Psoas muscle (tissue), 8 donors: ENCODE results near the gene ACOXL. TPM values are rescaled to one million over a fixed set of nuclear protein-coding genes. Genes with fewer than 3 reads are reported as not detected.

Source experiments
- ATAC-seq, 4 donors: fragments of 200-7000 bp; cut with Tn5 transposase; one replicate each; pipeline ENCODE4 v1.9.1; 2020; ENCODE audit warnings: moderate library complexity in 3 of 4, mild to moderate bottlenecking in 2 of 4
- DNase-seq, 2 donors: peaks; one replicate each; pipeline ENCODE4 v3.0.0-alpha.2; 2020
- H3K27ac ChIP-seq: fragments of 200-600 bp; one replicate; pipeline ENCODE4 v1.8.0; 2022
- H3K27me3 ChIP-seq, 3 donors: fragments of 200-600 bp in 1 of 3; one replicate each; pipeline versions ENCODE4 v1.6.1 to v1.8.0; 2013 to 2022; ENCODE audit warnings: low read length in 2 of 3, mild to moderate bottlenecking in 2 of 3, moderate library complexity in 1 of 3; ENCODE audit not compliant: insufficient read depth in 3 of 3
- H3K36me3 ChIP-seq, 2 donors: fragments of 200-600 bp in 1 of 2; one replicate each; pipeline versions ENCODE4 v1.6.1 to v1.8.0; 2013 to 2022; ENCODE audit warnings: low read depth in 1 of 2, mild to moderate bottlenecking in 1 of 2, moderate library complexity in 1 of 2; ENCODE audit not compliant: insufficient read depth in 1 of 2
- H3K4me1 ChIP-seq: fragments of 200-600 bp; one replicate; pipeline ENCODE4 v1.8.0; 2022
- H3K4me3 ChIP-seq: fragments of 200-600 bp; one replicate; pipeline ENCODE4 v1.8.0; 2022; ENCODE audit warnings: mild to moderate bottlenecking
- H3K9me3 ChIP-seq: fragments of 200-600 bp; one replicate; pipeline ENCODE4 v1.8.0; 2022
- CTCF ChIP-seq: fragments of 200-600 bp; IDR thresholded peaks from one replicate; pipeline ENCODE4 v1.8.0; 2022; ENCODE audit warnings: antibody characterized with exemption
- WGBS, 3 donors: extraction: QIAGEN DNeasy Blood & Tissue Kit; methylation state at CpG; one replicate each; pipeline versions ENCODE4 v1.1.6 to v1.1.7; 2013; 5-methylcytosine and 5-hydroxymethylcytosine counted together
- intact Hi-C, 2 donors: fragments of 100-400 bp; cut with DNase I; formaldehyde crosslinking; loops; one replicate each; pipeline versions ENCODE4 v1.11.0 to v1.14.2; 2022
- polyA plus RNA-seq, 3 donors: library from polyadenylated mRNA; stranded (reverse); fragments of 200-250 nt; gene quantifications; one replicate each; pipeline ENCODE4 v1.2.3, GENCODE V29; 2013
- total RNA-seq, 4 donors: library from RNA; stranded (reverse); fragmentation: NEBNext Ultra II Directional in 2 of 4; extraction: Animal tissue kit (Norgen Biotek cat#: 25700) in 2 of 4; gene quantifications; one replicate each; pipeline versions ENCODE4 v1.2.1 to v1.2.4, GENCODE V29; 2021 to 2023
- donor health status: healthy with polysubstance abuse.
- donor health status: DM: no; HTN: no; CAD: no; lungs with moderate emphysema.
- donor health status: Bipolar disorder and iron deficiency.
- donor health status: healthy.
- donor health status: DM: yes; HTN: yes; CAD: no.
- donor health status: DM: no; HTN: no; CAD: no.
- donor health status: DM: no; HTN: no; CAD: no.
- donor health status: DM: yes; HTN: yes; CAD: no.

Gene ACOXL
- total and polyA plus RNA-seq, 7 donors: 0.01 TPM; not detected in 6

- no peak for TF ChIP-seq CTCF
- intact Hi-C loops: loop anchor here in 1 of 2 donors (10.0 kb wide), 1 partner anchor 306 kb away; the partner anchor contains the start of gene BCL2L11
- 57 to 68% (median 60%) methylated on average over 8 of the region's 8 CpGs for WGBS, 3 donors
Measured at GRCh38 chr2:110818767-110819481, 86.6 kb downstream of the ACOXL start.

GRCh38 chr2:110819711-110820110, 87.3 kb downstream of the ACOXL start:
- no peak for TF ChIP-seq CTCF
- intact Hi-C loops: loop anchor here in 1 of 2 donors (10.0 kb wide), 1 partner anchor 305 kb away; the partner anchor contains the start of gene BCL2L11
- no peak overlapping the region for H3K4me3 ChIP-seq
- no peak for DNase-seq
- peaks cover 8% of the 10 kb centered on the region for H3K9me3 ChIP-seq
- no peak for ATAC-seq
- H3K27ac ChIP-seq: no peak overlapping the region
- H3K36me3 ChIP-seq: no peaks in the 10 kb centered on the region
- 80 to 86% (median 84%) methylated on average over 3 of the region's 3 CpGs for WGBS, 3 donors
- H3K27me3 ChIP-seq: no peaks in the 10 kb centered on the region
- H3K4me1 ChIP-seq: peaks cover 18% of the 10 kb centered on the region

More at GRCh38 chr2:110818767-110819481, 86.6 kb downstream of the ACOXL start:
- no peaks in the 10 kb centered on the region for H3K27me3 ChIP-seq
- no peak for ATAC-seq
- peaks cover 18% of the 10 kb centered on the region for H3K4me1 ChIP-seq
- no peaks in the 10 kb centered on the region for H3K36me3 ChIP-seq
- DNase-seq: no peak
- no peak overlapping the region for H3K4me3 ChIP-seq
- H3K27ac ChIP-seq: no peak overlapping the region
- no peaks in the 10 kb centered on the region for H3K9me3 ChIP-seq

DNA sequence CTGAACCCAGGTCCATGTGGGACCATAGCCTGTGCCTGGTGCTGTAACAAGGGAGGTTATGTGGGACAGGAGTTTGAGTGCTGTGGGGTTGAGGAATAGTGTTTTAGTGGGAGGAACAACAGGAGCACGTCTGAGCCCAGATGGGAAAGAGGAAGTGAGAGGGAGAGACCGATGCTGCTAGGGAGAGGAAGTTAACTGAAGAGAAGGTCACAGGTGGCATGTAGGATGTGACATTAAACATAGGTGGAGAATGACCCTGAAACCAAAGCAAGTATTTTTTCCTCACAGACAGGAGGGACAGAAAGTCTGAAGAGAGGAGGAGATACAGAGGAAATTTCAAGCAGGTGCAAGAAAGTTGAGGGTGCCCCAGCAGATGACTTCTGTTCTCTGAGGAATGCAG, 87.8 kb downstream of the ACOXL start:
- no peak for DNase-seq
- TF ChIP-seq CTCF: no peak
- intact Hi-C loops: no loop called here
- ATAC-seq: no peak
- Histone ChIP-seq H3K36me3 (no peaks in the 10 kb centered on the region), H3K27ac (no peak overlapping the region), H3K27me3 (no peaks in the 10 kb centered on the region), H3K4me3 (no peak overlapping the region), H3K9me3 (peaks cover 10% of the 10 kb centered on the region), H3K4me1 (peaks cover 18% of the 10 kb centered on the region)
- 63 to 69% (median 67%) methylated on average over 2 of the region's 2 CpGs for WGBS, 3 donors

DNA sequence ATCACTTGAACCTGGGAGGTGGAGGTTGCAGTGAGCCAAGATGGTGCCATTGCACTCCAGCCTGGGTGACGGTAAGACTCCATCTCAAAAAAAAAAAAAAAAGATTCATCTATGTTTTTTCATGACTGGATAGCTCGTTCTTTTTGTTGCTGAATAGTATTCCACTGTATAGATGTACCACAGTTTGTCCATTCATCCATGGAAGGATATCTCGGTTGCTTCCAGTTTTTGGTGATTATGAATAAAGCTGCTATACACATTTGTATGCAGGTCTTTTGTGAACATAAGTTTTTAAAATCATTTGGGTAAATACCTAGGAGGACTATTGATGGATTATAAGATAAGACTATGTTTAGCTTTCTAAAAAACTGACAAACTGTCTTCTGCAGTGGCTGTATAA, 90.8 kb downstream of the ACOXL start:
- Histone ChIP-seq H3K4me3 (no peak overlapping the region), H3K4me1 (no peaks in the 10 kb centered on the region), H3K27ac (no peak overlapping the region), H3K9me3 (peaks cover 13% of the 10 kb centered on the region), H3K36me3 (no peaks in the 10 kb centered on the region), H3K27me3 (no peaks in the 10 kb centered on the region)
- intact Hi-C loops: no loop called here
- DNase-seq (no peak), ATAC-seq (no peak)
- WGBS, 3 donors: 92 to 96% (median 94%) methylated on average over 3 of the region's 3 CpGs
- no peak for TF ChIP-seq CTCF

DNA sequence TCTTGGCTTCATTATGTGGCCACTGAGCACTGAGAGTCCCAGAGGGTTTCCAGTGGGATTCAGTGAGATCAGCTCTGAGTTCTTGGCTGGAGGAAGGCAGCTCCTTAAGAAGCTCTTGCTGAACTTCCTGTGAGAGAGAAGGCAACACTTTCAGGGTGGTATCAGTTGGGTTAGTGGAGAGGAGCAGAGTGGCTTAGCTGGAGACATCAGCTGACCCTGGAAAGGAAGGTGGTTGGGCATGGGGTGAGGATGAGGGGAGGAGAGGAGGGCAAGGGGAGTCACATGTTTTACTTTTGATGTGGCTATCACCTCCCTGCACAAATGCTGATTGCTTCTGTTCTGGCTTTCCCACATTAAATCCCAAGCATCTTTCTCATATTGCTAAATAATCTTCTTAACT, 95.1 kb downstream of the ACOXL start:
- Histone ChIP-seq H3K4me3 (no peak overlapping the region), H3K27me3 (no peaks in the 10 kb centered on the region), H3K4me1 (no peaks in the 10 kb centered on the region), H3K36me3 (no peaks in the 10 kb centered on the region), H3K9me3 (peaks cover 13% of the 10 kb centered on the region), H3K27ac (no peak overlapping the region)
- intact Hi-C loops: no loop called here
- DNase-seq (no peak), ATAC-seq (no peak)
- TF ChIP-seq CTCF: no peak
